GM12892 (cell line): ENCODE results near the gene LBX1.

ENCODE experiments used
- POLR2A ChIP-seq: IDR thresholded peaks from 2 replicates; pipeline ENCODE4 v1.6.1; 2011; ENCODE audit warnings: low read depth, low read length, control low read depth
- POLR2AphosphoS5 ChIP-seq: IDR thresholded peaks from 2 replicates; pipeline ENCODE4 v1.6.1; 2011; ENCODE audit warnings: low read depth, low read length, control low read depth
- TAF1 ChIP-seq: IDR thresholded peaks from 2 replicates; pipeline ENCODE4 v1.6.1; 2011; ENCODE audit warnings: low read depth, mild to moderate bottlenecking, control low read depth, low read length, borderline replicate concordance

DNA sequence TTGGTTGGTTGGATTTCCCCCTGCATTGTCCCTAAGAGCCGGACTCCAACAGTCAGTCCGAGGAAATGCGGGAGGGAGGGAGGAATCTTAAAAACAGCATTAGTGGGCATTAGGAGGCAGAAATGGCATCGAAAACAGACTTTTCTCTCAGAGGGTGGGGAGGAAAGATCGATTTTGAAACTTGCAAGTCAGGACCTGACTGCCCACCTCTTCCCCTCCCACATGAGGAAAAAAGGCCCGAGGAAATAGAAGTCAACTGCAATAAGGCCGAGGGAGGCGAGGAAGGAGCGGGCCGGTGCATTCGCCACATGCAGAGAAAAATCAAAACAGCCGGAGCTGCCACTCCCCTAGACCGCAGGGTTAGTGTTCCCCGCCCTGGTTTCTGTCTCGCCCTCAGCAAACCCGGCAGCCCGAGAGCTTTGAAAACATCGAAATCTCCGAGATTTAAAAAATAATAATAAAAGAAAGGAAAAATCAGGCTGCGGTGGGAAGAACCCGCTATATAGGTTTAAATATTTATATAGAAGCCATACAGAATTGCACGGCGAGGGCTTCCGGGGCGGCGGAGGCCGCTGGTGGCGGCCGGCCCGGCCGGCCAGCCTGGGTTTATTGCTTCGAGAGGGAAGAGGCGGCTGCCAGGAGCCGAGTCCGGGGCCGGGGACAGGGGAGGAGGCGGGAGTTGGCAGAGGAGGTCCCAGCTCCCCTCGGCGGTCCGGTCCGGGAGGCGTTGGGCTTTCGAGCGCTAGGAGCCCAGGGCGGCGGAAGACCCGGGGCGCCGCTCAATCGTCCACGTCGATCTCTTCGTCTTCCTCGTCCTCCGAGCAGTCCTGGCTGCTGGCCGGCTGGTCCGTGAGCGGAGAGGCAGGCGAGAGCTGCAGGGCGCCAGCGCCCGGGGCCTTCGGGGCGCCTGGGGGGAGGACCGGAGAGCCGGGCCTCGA, 2.5 kb downstream of the LBX1 start:
- TF ChIP-seq TAF1 (no peak), POLR2AphosphoS5 (no peak), POLR2A (no peak)
